ENCODE results near the gene KCTD17.

DNA sequence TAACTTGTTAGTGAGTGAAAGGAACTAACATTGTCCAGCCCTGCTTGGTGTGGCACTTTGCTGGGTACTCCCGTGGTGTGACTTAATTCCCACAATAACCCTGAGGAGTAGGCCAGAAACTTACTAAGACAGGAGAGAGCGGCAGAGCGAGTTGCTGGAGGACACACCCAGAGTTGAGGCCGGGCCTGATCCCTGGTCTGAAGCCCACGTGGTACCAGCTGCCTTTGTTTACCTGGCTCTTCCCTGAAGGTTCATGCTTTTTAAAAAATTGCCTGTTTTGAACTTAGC lies 31.4 kb upstream of the KCTD17 start:
- TF ChIP-seq CTCF (IDR thresholded peaks at IDR 0.05; ENCODE audit: borderline replicate concordance, extremely low read depth, low read length, poor library complexity, severe bottlenecking) (no peak), EZH2 (IDR thresholded peaks at IDR 0.05; ENCODE audit: borderline replicate concordance, low read depth, low read length, severe bottlenecking) (no peak)
